ENCODE results near the gene DHX38. TPM values are rescaled to one million over a fixed set of nuclear protein-coding genes. Genes with fewer than 3 reads are reported as not detected.
A peak's percentile ranks its signal among the peaks of the same experiment; 100 is the strongest.

The DHX38 gene
- total and polyA plus RNA-seq, 2 of the 13 experiments (the other 11 are each of a cell fraction or from before 2014, with no cell fraction given) = 54.4 to 85.9 TPM

GRCh38 chr16:72124761-72125634 is 31.4 kb downstream of the DHX38 start (continued):
- TF ChIP-seq ZNF646 (CRISPR knock-in tag; IDR thresholded peaks at IDR 0.05) = no peak
- no peak for TF ChIP-seq KMT2B (CRISPR knock-in tag; IDR thresholded peaks at IDR 0.05)
- TF ChIP-seq ZBTB7A (CRISPR knock-in tag; IDR thresholded peaks at IDR 0.05) = peak; percentile 38; the same call in 1 of the 2 replicates
- TF ChIP-seq ZNF274 (CRISPR knock-in tag; IDR thresholded peaks at IDR 0.05) = 0 out of 2 replicates have a peak, but pooled peaks have one; percentile 23
- no peak for TF ChIP-seq ZNF496 (CRISPR knock-in tag; IDR thresholded peaks at IDR 0.05; ENCODE audit: insufficient replicate concordance)
- peak; percentile 71; the same call in 1 of the 2 replicates for TF ChIP-seq MYPOP (CRISPR knock-in tag; IDR thresholded peaks at IDR 0.05)
- 0 out of 2 replicates have a peak, but pooled peaks have one; percentile 28 for TF ChIP-seq SMAD1 (CRISPR knock-in tag; IDR thresholded peaks at IDR 0.05; ENCODE audit: borderline replicate concordance, low read depth)
- TF ChIP-seq KDM5B (CRISPR knock-in tag; IDR thresholded peaks at IDR 0.05; ENCODE audit: borderline replicate concordance) = peak; percentile 23; the same call in 1 of the 2 replicates
- TF ChIP-seq TFDP1 (CRISPR knock-in tag; IDR thresholded peaks at IDR 0.05; ENCODE audit: borderline replicate concordance) = no peak; the same call in 1 of the 2 replicates
- TF ChIP-seq JUN (CRISPR knock-in tag; IDR thresholded peaks at IDR 0.05) = no peak
- TF ChIP-seq PPARG (CRISPR knock-in tag; conservative IDR thresholded peaks at IDR 0.05) = no peak
- TF ChIP-seq BRD4 (CRISPR knock-in tag; IDR thresholded peaks at IDR 0.05) = peak; percentile 46; the same call in 1 of the 2 replicates
- no peak for TF ChIP-seq STAT6 (CRISPR knock-in tag; IDR thresholded peaks at IDR 0.05; ENCODE audit: borderline replicate concordance)
